ENCODE measurements around the gene KLHL29. TPM values are rescaled to one million over a fixed set of nuclear protein-coding genes. Genes with fewer than 3 reads are reported as not detected.

The KLHL29 gene
- total RNA-seq, 1 experiment from 2014 or later = 7.7 TPM

GRCh38 chr2:23485841-23486683 is 101.1 kb downstream of the KLHL29 start:
- H3K9me3 ChIP-seq (ENCODE audit: control insufficient read depth, insufficient read depth, low read depth, low read length) = no peaks in the 10 kb centered on the region
- intact Hi-C loops (cut with micrococcal nuclease; ENCODE audit: unreplicated experiment) (no loop called here), in situ Hi-C loops (cut with HindIII; ENCODE audit: low pct_unique_long_range_greater_than_20kb, low sequenced_read_pairs) (no loop called here)
- no peak overlapping the region for H3K27ac ChIP-seq (ENCODE audit: low read length)
- BruUV-seq (replicated peaks) = no TSS peak
- H3K36me3 ChIP-seq (ENCODE audit: control insufficient read depth, insufficient read depth, low read length) = no peaks in the 10 kb centered on the region
- ChIA-PET CTCF (no interaction called here), POLR2A (no interaction called here)
- no peaks in the 10 kb centered on the region for H3K27me3 ChIP-seq (ENCODE audit: control insufficient read depth, insufficient read depth, low read length)
- H3K4me3 ChIP-seq (ENCODE audit: low read depth in 2 of 2, low read length in 2 of 2) = no peak overlapping the region
- TF ChIP-seq, protein P1, sequence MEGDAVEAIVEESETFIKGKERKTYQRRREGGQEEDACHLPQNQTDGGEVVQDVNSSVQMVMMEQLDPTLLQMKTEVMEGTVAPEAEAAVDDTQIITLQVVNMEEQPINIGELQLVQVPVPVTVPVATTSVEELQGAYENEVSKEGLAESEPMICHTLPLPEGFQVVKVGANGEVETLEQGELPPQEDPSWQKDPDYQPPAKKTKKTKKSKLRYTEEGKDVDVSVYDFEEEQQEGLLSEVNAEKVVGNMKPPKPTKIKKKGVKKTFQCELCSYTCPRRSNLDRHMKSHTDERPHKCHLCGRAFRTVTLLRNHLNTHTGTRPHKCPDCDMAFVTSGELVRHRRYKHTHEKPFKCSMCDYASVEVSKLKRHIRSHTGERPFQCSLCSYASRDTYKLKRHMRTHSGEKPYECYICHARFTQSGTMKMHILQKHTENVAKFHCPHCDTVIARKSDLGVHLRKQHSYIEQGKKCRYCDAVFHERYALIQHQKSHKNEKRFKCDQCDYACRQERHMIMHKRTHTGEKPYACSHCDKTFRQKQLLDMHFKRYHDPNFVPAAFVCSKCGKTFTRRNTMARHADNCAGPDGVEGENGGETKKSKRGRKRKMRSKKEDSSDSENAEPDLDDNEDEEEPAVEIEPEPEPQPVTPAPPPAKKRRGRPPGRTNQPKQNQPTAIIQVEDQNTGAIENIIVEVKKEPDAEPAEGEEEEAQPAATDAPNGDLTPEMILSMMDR (IDR thresholded peaks at IDR 0.05) = no peak
- TF ChIP-seq TCF7L2 (IDR thresholded peaks at IDR 0.05; ENCODE audit: low read depth, low read length) (no peak), POLR2AphosphoS5 (IDR thresholded peaks at IDR 0.05; ENCODE audit: low read depth, low read length) (no peak), SIN3A (IDR thresholded peaks at IDR 0.05; ENCODE audit: borderline replicate concordance, insufficient read depth, low read depth, low read length) (no peak)
- TF ChIP-seq, protein P2, sequence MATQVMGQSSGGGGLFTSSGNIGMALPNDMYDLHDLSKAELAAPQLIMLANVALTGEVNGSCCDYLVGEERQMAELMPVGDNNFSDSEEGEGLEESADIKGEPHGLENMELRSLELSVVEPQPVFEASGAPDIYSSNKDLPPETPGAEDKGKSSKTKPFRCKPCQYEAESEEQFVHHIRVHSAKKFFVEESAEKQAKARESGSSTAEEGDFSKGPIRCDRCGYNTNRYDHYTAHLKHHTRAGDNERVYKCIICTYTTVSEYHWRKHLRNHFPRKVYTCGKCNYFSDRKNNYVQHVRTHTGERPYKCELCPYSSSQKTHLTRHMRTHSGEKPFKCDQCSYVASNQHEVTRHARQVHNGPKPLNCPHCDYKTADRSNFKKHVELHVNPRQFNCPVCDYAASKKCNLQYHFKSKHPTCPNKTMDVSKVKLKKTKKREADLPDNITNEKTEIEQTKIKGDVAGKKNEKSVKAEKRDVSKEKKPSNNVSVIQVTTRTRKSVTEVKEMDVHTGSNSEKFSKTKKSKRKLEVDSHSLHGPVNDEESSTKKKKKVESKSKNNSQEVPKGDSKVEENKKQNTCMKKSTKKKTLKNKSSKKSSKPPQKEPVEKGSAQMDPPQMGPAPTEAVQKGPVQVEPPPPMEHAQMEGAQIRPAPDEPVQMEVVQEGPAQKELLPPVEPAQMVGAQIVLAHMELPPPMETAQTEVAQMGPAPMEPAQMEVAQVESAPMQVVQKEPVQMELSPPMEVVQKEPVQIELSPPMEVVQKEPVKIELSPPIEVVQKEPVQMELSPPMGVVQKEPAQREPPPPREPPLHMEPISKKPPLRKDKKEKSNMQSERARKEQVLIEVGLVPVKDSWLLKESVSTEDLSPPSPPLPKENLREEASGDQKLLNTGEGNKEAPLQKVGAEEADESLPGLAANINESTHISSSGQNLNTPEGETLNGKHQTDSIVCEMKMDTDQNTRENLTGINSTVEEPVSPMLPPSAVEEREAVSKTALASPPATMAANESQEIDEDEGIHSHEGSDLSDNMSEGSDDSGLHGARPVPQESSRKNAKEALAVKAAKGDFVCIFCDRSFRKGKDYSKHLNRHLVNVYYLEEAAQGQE (IDR thresholded peaks at IDR 0.05; ENCODE audit: insufficient read depth in 1 of 2, low read depth in 2 of 2, low read length in 1 of 2) = no peak
- ATAC-seq (no peak), DNase-seq (ENCODE audit: low read depth, low spot score) (no peak)
- H3K4me1 ChIP-seq (ENCODE audit: control insufficient read depth, insufficient read depth, low read length) = no peaks in the 10 kb centered on the region

DNA sequence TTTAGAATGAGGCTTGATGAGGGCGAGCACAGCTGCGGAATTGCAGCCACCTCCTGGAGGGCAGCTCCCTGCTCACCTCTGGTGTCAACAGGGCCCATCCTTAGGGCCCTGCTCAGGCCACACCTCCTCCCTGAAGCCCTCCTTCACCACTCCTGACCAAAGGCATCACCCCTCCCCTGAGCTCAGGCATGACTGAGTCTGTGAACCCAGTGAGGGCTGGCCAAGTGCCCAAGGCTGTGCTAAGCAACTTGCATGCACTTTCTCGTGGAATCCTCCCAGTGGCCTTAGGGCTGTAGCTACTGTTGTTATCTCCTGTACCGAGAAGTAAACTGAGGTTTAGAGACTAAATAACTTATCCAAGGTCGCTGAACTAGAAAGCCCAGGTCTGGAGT is 101.7 kb downstream of the KLHL29 start:
- Histone ChIP-seq H3K9me3 (ENCODE audit: control insufficient read depth, insufficient read depth, low read depth, low read length) (no peaks in the 10 kb centered on the region), H3K36me3 (ENCODE audit: control insufficient read depth, insufficient read depth, low read length) (no peaks in the 10 kb centered on the region), H3K4me1 (ENCODE audit: control insufficient read depth, insufficient read depth, low read length) (no peaks in the 10 kb centered on the region), H3K27me3 (ENCODE audit: control insufficient read depth, insufficient read depth, low read length) (no peaks in the 10 kb centered on the region), H3K27ac (ENCODE audit: low read length) (no peak overlapping the region), H3K4me3 (ENCODE audit: low read depth in 2 of 2, low read length in 2 of 2) (no peak overlapping the region)
- BruUV-seq (replicated peaks) = no TSS peak
- DNase-seq (ENCODE audit: low read depth, low spot score) = no peak
- intact Hi-C loops (cut with micrococcal nuclease; ENCODE audit: unreplicated experiment) (no loop called here), in situ Hi-C loops (cut with HindIII; ENCODE audit: low pct_unique_long_range_greater_than_20kb, low sequenced_read_pairs) (no loop called here)
- ChIA-PET POLR2A (no interaction called here), CTCF (no interaction called here)
- no peak for ATAC-seq
- TF ChIP-seq, protein P1 (IDR thresholded peaks at IDR 0.05) = no peak
- no peak for TF ChIP-seq SIN3A (IDR thresholded peaks at IDR 0.05; ENCODE audit: borderline replicate concordance, insufficient read depth, low read depth, low read length)

Data from Panc1 (cell line).